Right hindlimb (tissue), 1 donor: ENCODE data around the gene RAB35.

Experiments
- DNase-seq: peaks from one replicate; pipeline ENCODE4 v3.0.0-alpha.2; 2018

Gene RAB35

DNA sequence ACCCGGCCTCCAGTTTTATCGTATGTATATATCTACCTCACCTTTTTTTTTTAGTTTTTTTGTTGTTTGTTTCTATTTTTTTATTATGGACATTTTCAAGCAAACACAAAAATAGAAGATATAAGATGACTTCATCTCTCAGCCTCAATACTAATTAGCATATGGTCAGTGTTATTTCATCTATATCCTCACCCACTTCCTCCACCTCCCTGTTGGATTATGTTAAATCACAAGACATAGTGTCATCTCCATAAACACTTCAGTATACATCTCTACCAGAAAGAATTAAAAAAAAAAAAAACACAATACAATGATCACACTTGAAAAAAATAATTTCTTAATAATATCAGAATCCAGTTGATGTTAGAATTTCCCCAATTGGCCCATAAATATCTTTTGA, 34.9 kb downstream of the RAB35 start:
- no peak for DNase-seq

DNA sequence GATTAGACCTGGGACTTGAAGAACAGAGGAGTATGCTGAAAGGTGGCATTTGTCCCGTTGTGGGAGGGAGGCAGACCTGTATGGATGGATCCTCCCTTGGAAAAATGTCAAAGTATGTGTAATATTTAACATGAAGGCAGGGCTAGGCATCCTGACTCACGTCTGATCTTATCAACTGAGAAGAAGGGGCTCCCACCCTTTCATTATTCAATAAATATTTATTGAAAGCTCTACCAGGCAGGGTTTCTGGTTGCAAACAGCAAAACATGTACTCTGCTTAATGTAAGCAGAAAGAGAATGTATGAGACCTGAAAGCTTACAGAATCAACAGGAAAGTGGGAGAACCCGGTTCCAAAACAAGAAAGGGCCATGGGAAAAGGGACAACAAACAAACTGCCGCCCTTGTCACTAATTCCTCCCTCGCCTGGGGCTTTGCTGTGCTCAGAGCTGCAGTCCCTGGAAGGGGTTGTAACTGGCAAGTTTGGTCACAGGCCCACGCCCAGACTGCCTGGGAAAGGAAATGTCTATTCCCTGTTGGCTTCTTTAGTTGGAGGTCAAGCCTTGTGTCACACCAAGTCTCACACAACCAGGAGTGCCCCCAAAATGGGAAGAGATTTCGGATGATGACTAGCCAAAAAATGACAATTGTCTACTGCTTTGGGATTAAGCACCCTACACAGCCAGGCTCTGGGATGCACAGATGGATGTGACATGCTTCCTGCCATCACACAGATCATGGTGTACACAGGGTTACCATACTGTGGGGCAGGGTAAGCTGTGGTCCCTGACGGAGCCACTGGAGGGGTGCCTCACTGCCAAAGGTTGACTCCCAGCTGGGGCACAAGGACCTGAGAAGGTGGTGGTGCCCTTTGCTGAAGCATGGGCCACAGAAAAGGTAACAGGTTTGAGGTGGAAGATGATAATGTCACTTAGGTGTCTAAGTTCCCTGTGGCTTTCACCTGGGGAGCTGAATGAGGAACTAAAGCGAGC, 36.8 kb downstream of the RAB35 start:
- no peak for DNase-seq

DNA sequence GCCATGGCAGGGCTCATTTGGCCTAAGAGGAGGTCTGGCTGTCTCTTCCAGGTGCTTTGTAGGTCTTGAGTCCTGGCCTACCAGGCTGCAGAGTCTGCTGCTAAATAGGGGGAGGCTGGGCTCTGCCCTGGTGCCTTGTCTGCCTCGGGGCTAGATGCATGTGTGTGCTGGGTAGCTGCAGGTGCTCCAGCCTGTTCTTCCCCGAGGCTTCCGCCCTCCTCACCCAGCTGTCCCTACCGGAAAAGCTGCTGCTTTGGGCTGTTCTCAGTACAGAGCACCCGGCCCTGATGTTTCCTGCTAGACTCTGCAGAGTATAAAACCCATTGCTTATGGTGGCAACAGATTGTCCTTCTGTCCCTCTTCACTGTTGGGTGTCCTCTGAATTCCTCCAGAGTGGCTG, 37.7 kb downstream of the RAB35 start:
- DNase-seq: no peak

DNA sequence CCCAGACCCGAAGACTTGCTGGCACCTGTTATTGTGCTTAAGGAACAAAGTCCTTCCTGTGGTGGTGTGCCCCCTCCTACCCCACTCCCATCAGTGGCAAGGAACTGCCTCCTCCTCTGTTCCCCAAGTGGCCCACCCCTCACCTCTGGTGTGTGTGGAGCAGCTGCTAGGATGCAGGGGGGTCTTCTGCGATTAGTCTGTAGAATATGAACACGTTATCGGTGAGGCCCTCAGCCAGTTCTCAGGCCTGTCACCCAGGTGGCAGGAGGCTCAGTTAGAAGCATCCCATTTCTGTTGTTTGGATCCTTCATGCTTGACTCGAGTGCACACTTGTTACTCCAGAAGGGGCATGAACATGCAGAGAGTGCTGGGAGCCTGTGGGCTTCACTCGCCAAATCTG, 39.3 kb downstream of the RAB35 start:
- DNase-seq: no peak

DNA sequence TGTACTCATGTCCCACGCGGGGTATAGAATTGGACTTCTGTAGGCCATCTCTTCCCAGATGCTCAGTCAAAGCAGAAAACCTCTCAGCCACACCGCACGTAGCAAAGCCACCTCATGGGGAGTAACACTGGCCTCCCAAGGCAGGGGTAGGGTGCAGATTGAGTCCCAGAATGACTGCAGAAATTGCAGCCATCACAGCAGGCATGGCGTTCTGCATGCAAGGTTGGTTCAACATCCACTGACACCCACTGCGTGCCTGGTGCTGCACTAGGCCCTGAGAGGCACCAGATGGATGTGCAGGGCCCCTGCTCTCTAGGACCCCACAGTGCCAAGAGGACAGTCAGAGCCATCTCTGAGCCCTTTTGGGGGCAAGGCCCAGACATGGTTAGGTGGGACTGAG, 39.9 kb downstream of the RAB35 start:
- DNase-seq: no peak

DNA sequence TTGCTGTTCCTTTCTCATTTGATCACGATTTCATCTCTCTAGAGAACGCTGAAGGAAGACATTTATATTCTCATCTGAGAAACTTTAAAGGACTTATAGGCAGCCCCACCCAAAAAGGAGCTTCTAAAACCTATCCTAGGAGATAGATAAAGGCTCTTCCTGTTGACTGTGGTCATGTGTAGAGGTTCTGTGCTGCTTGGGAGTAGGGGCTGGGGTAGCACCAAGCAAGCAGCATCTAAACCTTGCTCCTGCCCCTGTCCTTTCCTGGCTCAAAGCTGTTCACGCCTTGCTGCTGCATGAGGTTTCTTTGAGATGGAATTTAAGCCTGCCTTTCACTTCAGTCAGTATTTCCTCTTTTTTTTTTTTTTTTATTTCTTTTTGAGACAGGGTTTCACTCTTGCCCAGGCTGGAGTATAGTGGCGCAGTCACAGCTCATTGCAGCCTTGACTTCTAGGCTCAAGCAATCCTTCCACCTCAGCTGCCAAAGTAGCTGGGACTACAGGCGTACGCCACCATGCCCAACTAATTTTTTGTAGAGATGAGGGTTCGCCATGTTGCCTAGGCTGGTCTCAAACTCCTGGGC, 41.4 kb downstream of the RAB35 start:
- no peak for DNase-seq

DNA sequence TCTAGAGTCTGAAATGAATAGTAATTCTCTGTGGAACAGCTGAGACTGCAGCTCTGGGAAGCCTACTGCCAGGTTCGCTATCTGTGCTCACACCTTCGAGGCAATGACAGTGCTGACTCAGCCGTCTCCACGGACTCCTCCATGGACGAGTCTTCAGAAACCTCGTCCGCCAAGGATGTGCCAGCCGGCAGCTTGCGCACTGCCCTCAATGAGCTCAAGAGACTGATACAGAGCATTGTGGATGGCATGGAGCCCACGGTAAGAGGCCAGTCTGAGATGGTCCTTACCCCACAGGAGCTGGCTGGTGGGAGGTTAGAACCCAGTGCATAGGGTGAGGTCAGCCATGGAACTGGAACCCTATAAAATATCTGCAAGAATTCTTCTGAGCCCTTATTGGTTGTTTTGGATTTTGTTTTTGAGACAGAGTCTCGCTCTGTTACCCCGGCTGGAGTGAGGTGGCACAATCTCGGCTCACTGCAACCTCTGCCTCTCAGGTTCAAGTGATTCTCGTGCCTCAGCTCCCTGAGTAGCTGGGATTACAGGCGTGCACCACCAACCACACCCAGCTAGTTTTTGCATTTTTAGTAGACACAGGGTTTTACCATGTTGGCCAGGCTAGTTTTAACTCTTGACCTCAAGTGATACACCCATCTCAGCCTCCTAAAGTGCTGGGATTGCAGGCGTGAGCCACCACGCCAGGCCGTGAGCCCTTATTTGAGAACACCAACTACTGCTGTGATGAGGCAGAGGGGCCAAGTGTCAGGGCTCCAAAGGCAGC, 43.9 kb downstream of the RAB35 start:
- no peak for DNase-seq

DNA sequence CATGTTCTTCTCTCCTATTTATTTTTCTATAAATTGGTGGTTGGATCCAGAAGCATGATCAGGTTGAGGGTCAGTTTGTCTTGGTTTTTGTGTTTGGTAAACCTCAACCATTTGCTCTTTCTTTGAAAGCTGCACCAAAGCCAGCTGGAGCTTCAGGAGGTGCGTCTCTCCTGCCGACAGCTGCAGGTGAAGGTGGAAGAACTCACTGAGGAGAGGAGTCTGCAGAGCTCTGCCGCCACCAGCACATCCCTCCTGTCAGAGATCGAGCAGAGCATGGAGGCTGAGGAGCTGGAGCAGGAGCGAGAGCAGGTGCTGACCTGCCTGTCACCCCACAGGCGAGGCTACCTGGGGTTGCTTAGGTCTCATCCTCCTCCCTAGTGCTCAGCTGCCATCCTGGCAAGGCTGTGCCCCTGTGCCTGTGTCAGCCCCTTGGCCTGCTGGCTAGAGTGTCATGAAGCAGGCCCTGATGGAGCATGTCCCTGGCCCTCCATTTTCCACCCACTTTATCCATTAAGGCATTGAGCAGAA, 45.0 kb downstream of the RAB35 start:
- no peak for DNase-seq

DNA sequence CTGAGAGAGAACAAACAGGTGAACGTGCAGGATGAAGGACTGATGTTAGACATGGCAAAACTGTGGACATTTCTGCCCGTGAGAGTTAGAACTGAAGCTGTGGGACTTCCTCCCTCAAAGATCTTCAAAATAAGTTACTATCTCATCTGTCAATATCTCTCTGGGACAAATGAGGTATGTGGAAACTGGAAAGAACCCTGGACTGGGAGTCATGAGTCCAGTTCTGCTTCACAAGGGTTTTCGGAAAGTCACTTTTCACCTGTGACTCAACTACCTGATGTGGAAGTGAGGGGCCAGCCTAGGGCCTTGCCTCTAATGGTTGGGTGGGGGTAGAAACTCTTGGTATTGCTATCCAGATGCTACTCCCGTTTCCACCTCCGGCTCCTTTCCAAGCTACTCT, 47.3 kb downstream of the RAB35 start:
- DNase-seq: no peak

DNA sequence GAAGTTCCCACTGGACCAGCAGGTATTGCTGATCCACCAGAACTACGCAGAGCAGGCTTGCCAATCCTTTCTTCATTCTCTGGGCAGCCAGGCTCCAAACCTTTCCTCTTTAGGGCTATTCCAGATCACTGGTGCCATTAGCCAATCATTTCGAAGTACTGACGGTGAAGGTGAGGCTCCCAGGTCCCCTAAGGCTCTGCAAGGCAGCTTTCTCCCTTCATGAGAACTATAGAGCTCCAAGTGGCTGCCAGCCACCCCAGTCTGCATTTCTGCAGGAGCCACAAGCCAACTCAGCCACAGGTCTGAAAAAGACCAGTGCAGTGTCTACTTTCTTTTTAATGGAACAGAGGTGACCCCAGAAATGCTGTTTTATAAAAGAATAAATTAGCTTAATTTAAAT, 48.7 kb downstream of the RAB35 start:
- no peak for DNase-seq

DNA sequence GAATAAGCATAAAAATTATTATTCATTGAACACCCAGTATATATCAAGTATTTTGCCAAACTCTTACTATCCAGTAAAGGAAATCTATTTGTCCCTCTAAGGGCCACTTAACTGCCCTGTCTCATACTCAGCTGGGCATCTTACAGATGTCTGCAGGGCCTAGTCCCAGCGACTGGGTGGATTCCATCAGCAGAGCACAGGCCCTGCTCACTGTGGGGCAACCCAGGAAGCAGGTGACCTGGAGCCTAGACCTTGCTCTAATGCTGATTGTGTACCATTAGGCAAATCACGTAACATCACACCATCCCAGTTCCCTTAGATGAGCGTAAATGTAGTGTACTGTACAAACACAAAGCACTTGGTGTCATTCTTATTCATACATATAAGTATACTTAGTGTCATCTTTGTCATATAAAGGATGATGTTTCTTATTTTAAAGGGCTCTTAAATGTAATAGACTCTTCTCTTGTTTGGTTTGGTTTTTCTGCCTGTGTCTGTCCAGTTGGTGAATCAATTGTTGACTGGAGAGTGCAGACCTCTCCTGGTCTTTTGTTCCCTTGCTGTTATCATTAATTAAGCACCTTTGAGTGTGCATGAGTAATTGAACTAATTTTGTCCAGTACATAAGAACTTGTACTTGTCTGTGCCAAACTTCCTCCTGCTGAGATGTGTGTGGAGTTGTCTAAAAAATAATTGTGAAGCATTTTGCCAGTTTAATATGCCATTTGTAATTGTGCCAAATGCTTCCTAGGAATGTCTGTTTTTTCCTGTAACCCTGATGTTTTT, 49.3 kb downstream of the RAB35 start:
- DNase-seq: no peak

DNA sequence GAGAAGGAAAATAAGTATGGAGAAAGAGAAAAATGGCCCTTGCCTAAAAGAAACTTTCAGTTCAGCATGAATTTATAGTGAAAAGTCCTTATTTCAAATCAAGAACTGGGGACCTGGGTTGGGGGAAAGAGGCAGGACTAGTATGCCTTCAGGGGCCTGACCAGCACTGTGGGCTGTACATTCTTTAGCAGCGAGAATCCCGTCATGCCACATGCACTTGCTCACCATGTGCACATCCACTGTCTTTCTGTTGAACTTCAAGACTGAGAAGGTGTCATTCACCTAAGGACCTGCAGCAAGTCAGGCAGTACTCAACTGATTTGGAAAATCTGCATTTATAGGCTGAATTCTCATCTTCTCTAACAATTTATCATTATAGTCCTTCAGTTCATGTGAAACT, 50.2 kb downstream of the RAB35 start:
- no peak for DNase-seq

DNA sequence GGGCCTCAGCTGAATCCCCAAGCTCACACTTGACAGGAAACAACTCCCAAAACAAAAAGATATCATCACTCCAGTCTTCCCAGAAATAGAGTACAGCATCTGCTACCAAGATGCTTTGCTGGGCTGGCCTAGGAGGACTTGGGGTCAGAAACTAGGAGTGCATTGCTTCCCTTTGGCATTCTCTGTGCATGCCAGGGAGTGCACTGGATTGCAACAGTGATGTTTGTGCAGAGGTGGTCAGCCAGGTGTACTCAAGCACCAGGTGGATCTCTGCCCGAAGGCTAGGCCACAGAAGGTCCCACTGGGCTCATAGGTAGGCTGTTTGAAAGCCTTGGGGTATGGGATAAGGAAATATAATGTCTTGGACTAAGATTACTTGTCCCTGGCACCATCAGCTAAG, 51.1 kb downstream of the RAB35 start:
- DNase-seq: no peak

DNA sequence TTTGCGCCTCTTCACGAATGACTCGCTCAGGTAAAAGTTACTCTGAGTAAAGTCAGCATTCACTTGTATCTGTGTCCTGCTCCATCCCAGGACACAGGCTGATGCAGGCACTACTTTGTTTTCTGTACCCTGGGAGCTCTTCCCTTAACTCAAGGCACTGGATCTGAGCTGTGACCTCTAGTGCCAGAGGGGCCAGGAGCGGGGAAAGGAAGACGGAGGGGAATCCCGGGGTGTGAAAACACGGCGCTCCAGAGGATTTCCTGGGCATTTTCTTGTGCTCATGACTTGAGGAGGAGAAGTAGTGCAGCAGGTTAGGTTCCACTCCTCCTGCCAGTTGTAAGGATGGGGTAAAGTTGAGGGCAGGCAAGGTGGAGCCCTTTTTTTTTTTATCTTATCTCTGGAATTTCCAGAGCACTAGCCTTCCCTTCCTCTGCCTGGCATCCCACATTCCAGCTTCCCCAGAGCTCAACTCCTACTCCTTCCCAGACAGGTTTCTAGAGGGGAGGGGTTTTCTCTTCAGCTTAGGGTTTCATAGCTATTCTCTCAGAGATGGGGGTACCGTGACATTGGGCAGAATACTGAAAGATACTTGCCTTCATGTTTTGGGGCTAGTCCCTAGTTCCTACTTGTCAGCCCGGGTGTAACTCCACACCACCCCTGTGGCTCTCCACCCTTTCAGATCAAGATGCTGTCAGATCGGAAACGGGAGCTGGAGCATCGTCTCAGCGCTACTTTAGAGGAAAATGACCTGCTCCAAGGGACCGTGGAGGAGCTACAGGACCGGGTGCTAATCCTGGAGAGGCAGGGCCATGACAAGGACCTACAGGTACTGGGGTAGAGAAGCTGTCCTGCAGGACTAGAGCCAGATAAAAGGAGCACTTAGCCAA, 52.3 kb downstream of the RAB35 start:
- DNase-seq: no peak

DNA sequence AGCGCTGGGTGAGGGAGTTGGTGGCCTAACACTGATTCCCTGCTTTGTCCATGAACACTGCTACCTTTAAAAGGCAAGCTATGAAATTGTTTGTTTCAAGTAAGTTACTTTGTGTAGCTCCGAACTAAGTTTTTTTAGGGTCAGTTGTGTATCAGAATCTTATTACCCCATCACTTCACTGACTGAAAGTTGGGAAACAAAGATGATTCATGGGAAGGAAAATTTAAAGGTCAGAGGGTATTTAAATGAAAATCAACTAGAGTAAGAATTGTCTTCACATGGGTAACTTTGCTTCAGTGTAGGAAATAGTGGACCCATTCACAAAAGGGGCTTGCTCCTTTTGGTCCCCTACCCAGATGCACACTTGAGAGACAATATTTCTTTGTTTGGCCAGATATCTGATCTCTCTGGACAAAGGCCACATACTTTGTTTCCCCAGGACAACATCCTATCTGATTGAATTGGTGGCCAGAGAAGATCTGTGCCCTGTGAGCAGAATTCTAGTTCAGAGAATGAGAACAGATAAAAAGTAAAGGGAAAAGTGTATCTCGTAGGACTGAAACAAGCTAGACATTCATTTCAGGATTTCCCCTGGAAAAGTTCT, 53.5 kb downstream of the RAB35 start:
- no peak for DNase-seq

DNA sequence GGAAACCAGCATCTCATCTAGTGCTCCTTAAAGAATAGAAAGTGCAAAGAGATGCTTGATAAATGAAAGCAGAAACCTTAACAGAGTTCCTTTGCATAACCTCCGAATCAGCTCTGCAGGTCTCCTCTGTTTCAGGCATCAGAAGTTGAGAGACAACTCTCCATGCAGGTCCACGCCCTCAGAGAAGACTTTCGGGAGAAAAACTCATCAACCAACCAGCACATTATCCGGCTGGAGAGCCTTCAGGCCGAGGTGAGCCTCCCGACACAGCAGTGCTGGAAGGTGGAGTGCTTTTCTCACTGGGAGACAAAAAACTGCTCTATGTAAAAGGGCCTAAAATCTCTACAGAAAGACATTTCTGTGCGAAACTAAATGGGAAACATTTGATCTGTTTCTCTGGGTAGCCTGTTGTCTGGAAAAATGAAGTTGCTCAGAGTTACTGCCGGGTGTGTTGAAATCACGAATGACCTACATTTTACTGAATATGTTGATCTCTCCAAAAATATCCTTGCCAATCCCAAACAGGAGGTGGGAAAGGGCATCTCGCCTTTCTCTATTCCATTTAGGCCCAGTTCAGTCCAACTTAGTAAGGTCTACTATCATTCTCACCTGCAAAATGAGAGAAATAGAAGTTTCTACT, 54.9 kb downstream of the RAB35 start:
- DNase-seq: no peak

DNA sequence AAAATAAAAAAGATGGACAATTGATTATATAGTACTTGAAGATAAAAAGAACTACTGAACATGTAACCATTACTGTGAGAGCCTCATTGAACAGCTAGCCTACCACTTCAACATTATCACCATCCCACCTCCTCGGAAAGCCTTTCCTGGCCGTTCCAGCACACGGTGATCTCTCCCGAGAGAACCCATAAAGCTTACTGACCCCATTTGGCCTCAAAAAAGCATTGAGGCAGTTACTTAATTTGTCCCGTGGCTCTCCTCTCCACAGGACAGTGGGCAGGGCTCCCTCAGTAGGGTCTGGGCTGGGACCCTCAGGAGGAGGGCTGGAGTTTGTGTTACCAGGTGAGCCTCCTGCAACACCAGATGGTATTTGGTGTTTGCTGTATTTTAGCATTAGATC, 55.8 kb downstream of the RAB35 start:
- DNase-seq: no peak

DNA sequence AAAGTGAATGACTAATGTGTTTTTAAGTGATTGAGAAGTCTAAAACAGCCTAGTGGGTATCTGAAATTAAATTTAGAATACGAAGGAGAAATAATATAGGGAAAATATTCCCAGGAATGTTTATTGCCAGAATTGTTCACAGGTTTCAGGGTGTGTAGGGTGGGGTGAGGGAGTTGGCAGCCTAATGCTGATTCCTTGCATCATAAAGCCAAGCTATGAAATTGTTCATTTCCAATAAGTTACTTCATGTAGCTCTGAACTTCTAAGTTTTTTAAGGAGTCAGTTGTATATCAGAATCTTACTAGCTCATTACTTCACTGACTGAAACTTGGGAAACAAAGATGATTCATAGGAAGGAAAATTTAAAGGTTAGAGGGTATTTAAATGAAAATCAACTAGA, 56.4 kb downstream of the RAB35 start:
- DNase-seq: no peak

DNA sequence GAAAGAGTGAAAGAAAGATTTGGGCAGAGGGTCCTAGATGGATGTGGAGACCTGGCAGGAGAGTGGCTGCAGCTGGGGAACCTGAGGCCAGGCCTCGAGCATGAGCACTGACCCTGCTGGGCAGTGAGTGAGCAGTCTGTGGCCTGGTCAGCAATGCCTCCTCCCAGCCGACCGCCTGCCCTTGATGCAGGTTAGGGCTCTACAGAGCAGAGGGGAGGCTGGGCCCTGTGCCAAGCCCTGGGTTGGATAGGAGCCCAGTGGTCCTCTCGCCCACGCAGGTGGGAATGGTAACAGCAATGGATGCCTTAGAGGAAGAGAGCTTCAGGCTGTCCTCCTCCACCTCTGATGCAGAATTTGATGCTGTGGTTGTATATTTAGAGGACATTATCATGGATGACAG, 59.8 kb downstream of the RAB35 start:
- DNase-seq: no peak

DNA sequence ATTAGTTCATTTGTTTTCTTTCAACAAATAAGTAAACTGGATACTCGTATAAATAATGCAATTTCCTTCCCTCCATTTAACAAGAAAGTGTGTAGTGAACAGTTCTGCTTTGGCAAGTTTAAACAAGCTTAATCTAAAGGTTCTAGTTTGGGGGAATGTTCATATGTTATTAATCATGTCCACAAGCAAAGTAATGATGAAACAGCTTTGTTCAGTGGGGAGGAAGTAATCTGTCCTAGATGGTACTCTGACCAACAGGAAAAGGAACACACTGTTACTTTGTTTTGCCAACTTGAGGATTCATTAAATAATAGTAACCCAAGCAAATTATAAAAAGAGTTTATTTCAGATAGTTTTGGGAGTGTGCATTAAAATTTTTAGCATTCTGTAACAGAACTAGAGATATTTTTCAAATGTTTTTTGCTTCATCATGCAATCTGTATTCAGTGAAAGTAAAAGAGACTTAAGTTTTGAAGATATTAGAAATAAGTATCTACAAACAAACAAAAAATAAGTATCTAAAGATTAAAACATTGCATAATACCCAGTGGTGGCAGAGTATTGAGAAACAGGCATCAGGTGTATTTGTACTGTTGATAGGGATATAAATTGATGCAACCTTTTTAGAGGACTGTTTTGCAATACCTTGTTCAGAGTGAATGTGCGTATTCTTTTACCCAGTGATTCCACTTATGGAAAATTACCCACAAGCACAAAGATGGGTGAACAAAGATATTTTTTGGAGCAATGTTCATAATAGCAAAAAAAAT, 61.1 kb downstream of the RAB35 start:
- DNase-seq: no peak
